ENCODE results near the gene SRR.

The SRR gene

GRCh38 chr17:2336852-2337543 lies 33.2 kb downstream of the SRR start, which contains the start of gene SGSM2:
TSS of gene SGSM2 (plus strand) at chr17:2337501. CDS start at chr17:2337689, 188 bp downstream.
- CTCF ChIA-PET: interaction anchor here (1.1 to 8.6 kb wide), 11 partner anchors 11 to 284 kb away, joined by 3 to 56 read pairs (median 5); partner anchors contain the start of gene HIC1
- DNase-seq (ENCODE audit: extremely low spot score): peak; percentile 89
- POLR2A ChIA-PET: interaction anchor here (0.9 to 1.3 kb wide), 2 partner anchors 77 to 281 kb away, joined by 3 to 4 read pairs; no protein-coding TSS in a partner anchor
- TF ChIP-seq CTCF (IDR thresholded peaks at IDR 0.05; ENCODE audit: control extremely low read depth, extremely low read depth, low read depth, missing control alignments): no peak

GRCh38 chr17:2337544-2338314 lies 34.0 kb downstream of the SRR start:
- CTCF ChIA-PET: interaction anchor here (0.8 to 8.6 kb wide), 9 partner anchors 10 to 283 kb away, joined by 3 to 56 read pairs (median 5); partner anchors contain the start of gene HIC1
- POLR2A ChIA-PET: interaction anchor here (0.5 to 0.9 kb wide), 3 partner anchors 8 to 17 kb away, joined by 3 to 4 read pairs (median 3); no protein-coding TSS in a partner anchor
- no peak for TF ChIP-seq CTCF (IDR thresholded peaks at IDR 0.05; ENCODE audit: control extremely low read depth, extremely low read depth, low read depth, missing control alignments)
- DNase-seq (ENCODE audit: extremely low spot score): peak; percentile 73

GRCh38 chr17:2338315-2338657 lies 34.5 kb downstream of the SRR start:
- POLR2A ChIA-PET: interaction anchor here (0.6 to 0.9 kb wide), 2 partner anchors 9 kb away, joined by 3 read pairs; no protein-coding TSS in a partner anchor
- DNase-seq (ENCODE audit: extremely low spot score): no peak
- CTCF ChIA-PET: interaction anchor here (0.8 to 8.6 kb wide), 9 partner anchors 10 to 287 kb away, joined by 3 to 56 read pairs (median 3); partner anchors contain the start of gene HIC1
- no peak for TF ChIP-seq CTCF (IDR thresholded peaks at IDR 0.05; ENCODE audit: control extremely low read depth, extremely low read depth, low read depth, missing control alignments)

- CTCF ChIA-PET: interaction anchor here (1.4 kb wide), 1 partner anchor 10 kb away, joined by 5 read pairs; no protein-coding TSS in a partner anchor
- no peak for DNase-seq (ENCODE audit: extremely low spot score)
- TF ChIP-seq CTCF (IDR thresholded peaks at IDR 0.05; ENCODE audit: control extremely low read depth, extremely low read depth, low read depth, missing control alignments): no peak
- POLR2A ChIA-PET: no interaction called here
Observed at GRCh38 chr17:2343421-2343820, 39.7 kb downstream of the SRR start.

GRCh38 chr17:2344528-2344927 lies 40.8 kb downstream of the SRR start:
- no peak for DNase-seq (ENCODE audit: extremely low spot score)
- CTCF ChIA-PET: interaction anchor here (3.3 kb wide), 1 partner anchor 38 kb away, joined by 15 read pairs; no protein-coding TSS in a partner anchor
- POLR2A ChIA-PET: no interaction called here
- no peak for TF ChIP-seq CTCF (IDR thresholded peaks at IDR 0.05; ENCODE audit: control extremely low read depth, extremely low read depth, low read depth, missing control alignments)

GRCh38 chr17:2346475-2346874 lies 42.7 kb downstream of the SRR start:
- TF ChIP-seq CTCF (IDR thresholded peaks at IDR 0.05; ENCODE audit: control extremely low read depth, extremely low read depth, low read depth, missing control alignments): no peak
- POLR2A ChIA-PET: interaction anchor here (0.9 kb wide), 1 partner anchor 9 kb away, joined by 3 read pairs; no protein-coding TSS in a partner anchor
- no peak for DNase-seq (ENCODE audit: extremely low spot score)
- CTCF ChIA-PET: interaction anchor here (1.4 to 3.3 kb wide), 3 partner anchors 36 to 291 kb away, joined by 3 to 15 read pairs (median 3); no protein-coding TSS in a partner anchor

Measured in GM10248 (cell line).